Stimulated activated effector memory CD8-positive, alpha-beta T cell treated with anti-CD3 and anti-CD28 coated beads, Interleukin-12 subunit alpha, Interleukin-12 subunit beta, amount 100 ng/mL, for 72 hours (primary cell): ENCODE data around the gene MSMB.
"Not testable (repeated sequence)": the region's sequence is repeated elsewhere in the genome, so short reads cannot be mapped to it uniquely, and the experiment has no call there.

Experiments used
- ATAC-seq: fragments of 150-1000 bp; cut with Tn5 transposase; 2 replicates; pipeline ENCODE4 v1.10.0; 2021
- DNase-seq, 2 donors: peaks; one replicate each; pipeline ENCODE4 v3.0.0; 2021 to 2022; ENCODE audit warnings: low spot score in 2 of 2
- H3K27ac Mint-ChIP-seq: one replicate; pipeline ENCODE4 v1.8.0; 2022; ENCODE audit warnings: mild to moderate bottlenecking, mixed read lengths
- H3K36me3 Mint-ChIP-seq: one replicate; pipeline ENCODE4 v1.8.0; 2022; ENCODE audit warnings: mild to moderate bottlenecking, mixed read lengths
- H3K4me1 Mint-ChIP-seq: one replicate; pipeline ENCODE4 v1.8.0; 2022; ENCODE audit warnings: mixed read lengths
- H3K4me3 Mint-ChIP-seq: one replicate; pipeline ENCODE4 v1.8.0; 2022; ENCODE audit warnings: mild to moderate bottlenecking, mixed read lengths
- H3K9me3 Mint-ChIP-seq: one replicate; pipeline ENCODE4 v1.8.0; 2022; ENCODE audit warnings: mixed read lengths

MSMB gene

GRCh38 chr10:45983538-45984186 is 62.4 kb downstream of the MSMB start:
- not testable (repeated sequence) for H3K9me3 Mint-ChIP-seq, H3K4me3 Mint-ChIP-seq, DNase-seq, H3K4me1 Mint-ChIP-seq, H3K27ac Mint-ChIP-seq
- ATAC-seq = peak; percentile 60
- H3K36me3 Mint-ChIP-seq = peaks cover 67% of the 10 kb centered on the region
